ENCODE measurements around the gene RGL3. TPM values are rescaled to one million over a fixed set of nuclear protein-coding genes. Genes with fewer than 3 reads are reported as not detected.
A peak's percentile ranks its signal among the peaks of the same experiment; 100 is the strongest.

RGL3 gene
- polyA plus RNA-seq, 1 of the 3 experiments (the other 2 are of a cell fraction): 13.3 TPM

- no peak for TF ChIP-seq RXRA (IDR thresholded peaks at IDR 0.05; ENCODE audit: borderline replicate concordance, low read depth)
- no peak for TF ChIP-seq RAD21 (IDR thresholded peaks at IDR 0.05; ENCODE audit: low read length)
- TF ChIP-seq ELF1 (IDR thresholded peaks at IDR 0.05): no peak
- no peak for TF ChIP-seq NFIC (IDR thresholded peaks at IDR 0.05; ENCODE audit: borderline replicate concordance)
- TF ChIP-seq FOSL2 (IDR thresholded peaks at IDR 0.05; ENCODE audit: borderline replicate concordance, low read depth): no peak
- TF ChIP-seq, protein P1, sequence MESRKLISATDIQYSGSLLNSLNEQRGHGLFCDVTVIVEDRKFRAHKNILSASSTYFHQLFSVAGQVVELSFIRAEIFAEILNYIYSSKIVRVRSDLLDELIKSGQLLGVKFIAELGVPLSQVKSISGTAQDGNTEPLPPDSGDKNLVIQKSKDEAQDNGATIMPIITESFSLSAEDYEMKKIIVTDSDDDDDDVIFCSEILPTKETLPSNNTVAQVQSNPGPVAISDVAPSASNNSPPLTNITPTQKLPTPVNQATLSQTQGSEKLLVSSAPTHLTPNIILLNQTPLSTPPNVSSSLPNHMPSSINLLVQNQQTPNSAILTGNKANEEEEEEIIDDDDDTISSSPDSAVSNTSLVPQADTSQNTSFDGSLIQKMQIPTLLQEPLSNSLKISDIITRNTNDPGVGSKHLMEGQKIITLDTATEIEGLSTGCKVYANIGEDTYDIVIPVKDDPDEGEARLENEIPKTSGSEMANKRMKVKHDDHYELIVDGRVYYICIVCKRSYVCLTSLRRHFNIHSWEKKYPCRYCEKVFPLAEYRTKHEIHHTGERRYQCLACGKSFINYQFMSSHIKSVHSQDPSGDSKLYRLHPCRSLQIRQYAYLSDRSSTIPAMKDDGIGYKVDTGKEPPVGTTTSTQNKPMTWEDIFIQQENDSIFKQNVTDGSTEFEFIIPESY (IDR thresholded peaks at IDR 0.05; ENCODE audit: borderline replicate concordance, low read depth): no peak
- no peak for TF ChIP-seq RFX5 (IDR thresholded peaks at IDR 0.05; ENCODE audit: low read length)
These were observed 54.7 kb downstream of the RGL3 start (continued) for GRCh38 chr19:11364296-11364904.

GRCh38 chr19:11363881-11364280 lies 55.2 kb downstream of the RGL3 start:
- H3K9me2 ChIP-seq: no peaks in the 10 kb centered on the region
- no peaks in the 10 kb centered on the region for H3K4me1 ChIP-seq (ENCODE audit: control insufficient read depth in 1 of 2, insufficient read depth in 2 of 2, low read depth in 1 of 2, low read length in 1 of 2)
- H3K36me3 ChIP-seq (replicated peaks in 1 of 2; ENCODE audit: control insufficient read depth in 1 of 2, insufficient read depth in 2 of 2, low read length in 1 of 2): peaks cover 0 to 12% of the 10 kb centered on the region in 2 experiments
- 100% methylated on average over 10 of the region's 10 CpGs for WGBS (ENCODE audit: low lambda C conversion rate)
- H3K27me3 ChIP-seq (ENCODE audit: insufficient read depth): no peaks in the 10 kb centered on the region
- H2AFZ ChIP-seq (ENCODE audit: low read depth): no peak overlapping the region
- H3K9me3 ChIP-seq: no peaks in the 10 kb centered on the region
- no peaks in the 10 kb centered on the region for H3K79me2 ChIP-seq (ENCODE audit: insufficient read depth)
- H3K4me3 ChIP-seq (ENCODE audit: low read depth in 2 of 2, low read length in 1 of 2): no peak overlapping the region
- ChIA-PET CTCF (no interaction called here), POLR2A (no interaction called here)
- no peak overlapping the region for H3K9ac ChIP-seq
- no peak for DNase-seq
- no peak overlapping the region for H3K4me2 ChIP-seq
- no peak overlapping the region for H3K27ac ChIP-seq (ENCODE audit: low read depth in 2 of 2, low read length in 1 of 2)
- TF ChIP-seq TAF1 (IDR thresholded peaks at IDR 0.05; ENCODE audit: borderline replicate concordance, low read depth, low read length): no peak
- TF ChIP-seq TEAD4 (IDR thresholded peaks at IDR 0.05; ENCODE audit: borderline replicate concordance, insufficient read depth): no peak
- no peak for TF ChIP-seq FOXM1 (IDR thresholded peaks at IDR 0.05; ENCODE audit: low read depth)
- H4K20me1 ChIP-seq (ENCODE audit: insufficient read depth): no peaks in the 10 kb centered on the region
- peaks cover 3% of the 10 kb centered on the region for H3F3A ChIP-seq (replicated peaks; ENCODE audit: insufficient read depth)

GRCh38 chr19:11361771-11362731 lies 57.1 kb downstream of the RGL3 start:
- H3F3A ChIP-seq (replicated peaks; ENCODE audit: insufficient read depth): no peaks in the 10 kb centered on the region
- peaks cover 0 to 12% of the 10 kb centered on the region in 2 experiments for H3K36me3 ChIP-seq (replicated peaks in 1 of 2; ENCODE audit: control insufficient read depth in 1 of 2, insufficient read depth in 2 of 2, low read length in 1 of 2)
- H3K4me2 ChIP-seq: no peak overlapping the region
- H3K4me1 ChIP-seq (ENCODE audit: control insufficient read depth in 1 of 2, insufficient read depth in 2 of 2, low read depth in 1 of 2, low read length in 1 of 2): no peaks in the 10 kb centered on the region; a peak in 1 of 4 replicates
- ChIA-PET POLR2A (no interaction called here), CTCF (interaction anchor here (0.7 to 1.4 kb wide), 4 partner anchors 10 to 68 kb away, joined by 3 to 4 read pairs (median 3); partner anchors contain the start of gene SWSAP1)
- no peaks in the 10 kb centered on the region for H3K79me2 ChIP-seq (ENCODE audit: insufficient read depth)
- no peaks in the 10 kb centered on the region for H3K9me3 ChIP-seq
- H4K20me1 ChIP-seq (ENCODE audit: insufficient read depth): no peaks in the 10 kb centered on the region
- H3K27ac ChIP-seq (ENCODE audit: low read depth in 2 of 2, low read length in 1 of 2): no peak overlapping the region
- no peak overlapping the region for H3K4me3 ChIP-seq (ENCODE audit: low read depth in 2 of 2, low read length in 1 of 2)
- no peaks in the 10 kb centered on the region for H3K9me2 ChIP-seq
- no peak overlapping the region for H2AFZ ChIP-seq (ENCODE audit: low read depth)
- H3K27me3 ChIP-seq (ENCODE audit: insufficient read depth): no peaks in the 10 kb centered on the region
- WGBS (ENCODE audit: low lambda C conversion rate): 94% methylated on average over 35 of the region's 35 CpGs
- no peak overlapping the region for H3K9ac ChIP-seq
- peak; percentile 31 for DNase-seq
- TF ChIP-seq, protein P2, sequence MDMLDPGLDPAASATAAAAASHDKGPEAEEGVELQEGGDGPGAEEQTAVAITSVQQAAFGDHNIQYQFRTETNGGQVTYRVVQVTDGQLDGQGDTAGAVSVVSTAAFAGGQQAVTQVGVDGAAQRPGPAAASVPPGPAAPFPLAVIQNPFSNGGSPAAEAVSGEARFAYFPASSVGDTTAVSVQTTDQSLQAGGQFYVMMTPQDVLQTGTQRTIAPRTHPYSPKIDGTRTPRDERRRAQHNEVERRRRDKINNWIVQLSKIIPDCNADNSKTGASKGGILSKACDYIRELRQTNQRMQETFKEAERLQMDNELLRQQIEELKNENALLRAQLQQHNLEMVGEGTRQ (IDR thresholded peaks at IDR 0.05; ENCODE audit: borderline replicate concordance, low read depth, low read length): no peak
- TF ChIP-seq PBX3 (IDR thresholded peaks at IDR 0.05) (no peak), CTCF (IDR thresholded peaks at IDR 0.05) (no peak), EZH2phosphoT487 (IDR thresholded peaks at IDR 0.05; ENCODE audit: borderline replicate concordance, low read depth) (no peak), FOXJ3 (CRISPR knock-in tag; IDR thresholded peaks at IDR 0.05) (no peak), GABPA (IDR thresholded peaks at IDR 0.05; ENCODE audit: low read depth) (no peak), ELF1 (IDR thresholded peaks at IDR 0.05) (no peak), YY1 (IDR thresholded peaks at IDR 0.05; ENCODE audit: low read depth) (no peak), TEAD4 (IDR thresholded peaks at IDR 0.05; ENCODE audit: borderline replicate concordance, insufficient read depth) (no peak)
